ENCODE measurements around the gene UNC5A.

Gene UNC5A

GRCh38 chr5:176833286-176833685 lies 22.9 kb downstream of the UNC5A start:
- no peaks in the 10 kb centered on the region for H3K4me1 ChIP-seq (ENCODE audit: control insufficient read depth, insufficient read depth, low read length)
- H3K9ac ChIP-seq (ENCODE audit: low read length): no peak overlapping the region
- H3K4me3 ChIP-seq (ENCODE audit: low read length): no peak overlapping the region
- H3K27ac ChIP-seq (ENCODE audit: low read depth, low read length): no peak overlapping the region
- no peaks in the 10 kb centered on the region for H3K27me3 ChIP-seq (ENCODE audit: control insufficient read depth, insufficient read depth, low read length)
- H3K36me3 ChIP-seq (ENCODE audit: control insufficient read depth, insufficient read depth, low read length): no peaks in the 10 kb centered on the region

GRCh38 chr5:176835918-176836317 lies 25.6 kb downstream of the UNC5A start:
- H3K27ac ChIP-seq (ENCODE audit: low read depth, low read length): no peak overlapping the region

GRCh38 chr5:176836811-176837706 lies 26.7 kb downstream of the UNC5A start:
- no peak overlapping the region for H3K4me3 ChIP-seq (ENCODE audit: low read length)
- H3K4me1 ChIP-seq (ENCODE audit: control insufficient read depth, insufficient read depth, low read length): no peaks in the 10 kb centered on the region
- H3K27ac ChIP-seq (ENCODE audit: low read depth, low read length): no peak overlapping the region
- H3K36me3 ChIP-seq (ENCODE audit: control insufficient read depth, insufficient read depth, low read length): no peaks in the 10 kb centered on the region
- H3K9ac ChIP-seq (ENCODE audit: low read length): no peak overlapping the region
- no peaks in the 10 kb centered on the region for H3K27me3 ChIP-seq (ENCODE audit: control insufficient read depth, insufficient read depth, low read length)

More at GRCh38 chr5:176835918-176836317, 25.6 kb downstream of the UNC5A start:
- Histone ChIP-seq H3K4me3 (ENCODE audit: low read length) (no peak overlapping the region), H3K4me1 (ENCODE audit: control insufficient read depth, insufficient read depth, low read length) (no peaks in the 10 kb centered on the region), H3K36me3 (ENCODE audit: control insufficient read depth, insufficient read depth, low read length) (no peaks in the 10 kb centered on the region), H3K9ac (ENCODE audit: low read length) (no peak overlapping the region), H3K27me3 (ENCODE audit: control insufficient read depth, insufficient read depth, low read length) (no peaks in the 10 kb centered on the region)

- H3K9ac ChIP-seq (ENCODE audit: low read length): no peak overlapping the region
- H3K36me3 ChIP-seq (ENCODE audit: control insufficient read depth, insufficient read depth, low read length): no peaks in the 10 kb centered on the region
- no peak overlapping the region for H3K4me3 ChIP-seq (ENCODE audit: low read length)
- H3K27ac ChIP-seq (ENCODE audit: low read depth, low read length): no peak overlapping the region
- H3K4me1 ChIP-seq (ENCODE audit: control insufficient read depth, insufficient read depth, low read length): no peaks in the 10 kb centered on the region
- no peaks in the 10 kb centered on the region for H3K27me3 ChIP-seq (ENCODE audit: control insufficient read depth, insufficient read depth, low read length)
Measured at GRCh38 chr5:176837707-176838115, 27.4 kb downstream of the UNC5A start.

- H3K4me1 ChIP-seq (ENCODE audit: control insufficient read depth, insufficient read depth, low read length): no peaks in the 10 kb centered on the region
- no peak overlapping the region for H3K4me3 ChIP-seq (ENCODE audit: low read length)
- H3K36me3 ChIP-seq (ENCODE audit: control insufficient read depth, insufficient read depth, low read length): no peaks in the 10 kb centered on the region
- no peak overlapping the region for H3K27ac ChIP-seq (ENCODE audit: low read depth, low read length)
- H3K9ac ChIP-seq (ENCODE audit: low read length): no peak overlapping the region
- H3K27me3 ChIP-seq (ENCODE audit: control insufficient read depth, insufficient read depth, low read length): no peaks in the 10 kb centered on the region
Measured at GRCh38 chr5:176843673-176844072, 33.3 kb downstream of the UNC5A start.

- Histone ChIP-seq H3K4me1 (ENCODE audit: control insufficient read depth, insufficient read depth, low read length) (no peaks in the 10 kb centered on the region), H3K27ac (ENCODE audit: low read depth, low read length) (no peak overlapping the region), H3K27me3 (ENCODE audit: control insufficient read depth, insufficient read depth, low read length) (peaks cover 3% of the 10 kb centered on the region), H3K4me3 (ENCODE audit: low read length) (no peak overlapping the region), H3K9ac (ENCODE audit: low read length) (no peak overlapping the region), H3K36me3 (ENCODE audit: control insufficient read depth, insufficient read depth, low read length) (no peaks in the 10 kb centered on the region)
Measured at GRCh38 chr5:176844281-176844680, 33.9 kb downstream of the UNC5A start.

GRCh38 chr5:176844706-176845391 lies 34.5 kb downstream of the UNC5A start:
- Histone ChIP-seq H3K9ac (ENCODE audit: low read length) (no peak overlapping the region), H3K27me3 (ENCODE audit: control insufficient read depth, insufficient read depth, low read length) (peaks cover 3% of the 10 kb centered on the region), H3K4me3 (ENCODE audit: low read length) (no peak overlapping the region), H3K4me1 (ENCODE audit: control insufficient read depth, insufficient read depth, low read length) (no peaks in the 10 kb centered on the region), H3K36me3 (ENCODE audit: control insufficient read depth, insufficient read depth, low read length) (no peaks in the 10 kb centered on the region), H3K27ac (ENCODE audit: low read depth, low read length) (no peak overlapping the region)

GRCh38 chr5:176845392-176845713 lies 35.0 kb downstream of the UNC5A start:
- Histone ChIP-seq H3K27ac (ENCODE audit: low read depth, low read length) (no peak overlapping the region), H3K27me3 (ENCODE audit: control insufficient read depth, insufficient read depth, low read length) (peaks cover 3% of the 10 kb centered on the region), H3K36me3 (ENCODE audit: control insufficient read depth, insufficient read depth, low read length) (no peaks in the 10 kb centered on the region), H3K9ac (ENCODE audit: low read length) (no peak overlapping the region), H3K4me3 (ENCODE audit: low read length) (no peak overlapping the region), H3K4me1 (ENCODE audit: control insufficient read depth, insufficient read depth, low read length) (no peaks in the 10 kb centered on the region)

GRCh38 chr5:176846335-176847140 lies 36.2 kb downstream of the UNC5A start:
- H3K9ac ChIP-seq (ENCODE audit: low read length): no peak overlapping the region
- H3K4me3 ChIP-seq (ENCODE audit: low read length): no peak overlapping the region
- peaks cover 3% of the 10 kb centered on the region for H3K27me3 ChIP-seq (ENCODE audit: control insufficient read depth, insufficient read depth, low read length)
- no peaks in the 10 kb centered on the region for H3K4me1 ChIP-seq (ENCODE audit: control insufficient read depth, insufficient read depth, low read length)
- no peaks in the 10 kb centered on the region for H3K36me3 ChIP-seq (ENCODE audit: control insufficient read depth, insufficient read depth, low read length)
- no peak overlapping the region for H3K27ac ChIP-seq (ENCODE audit: low read depth, low read length)

GRCh38 chr5:176847148-176847547 lies 36.8 kb downstream of the UNC5A start:
- H3K4me3 ChIP-seq (ENCODE audit: low read length): no peak overlapping the region
- H3K27me3 ChIP-seq (ENCODE audit: control insufficient read depth, insufficient read depth, low read length): peaks cover 5% of the 10 kb centered on the region
- H3K4me1 ChIP-seq (ENCODE audit: control insufficient read depth, insufficient read depth, low read length): no peaks in the 10 kb centered on the region
- H3K27ac ChIP-seq (ENCODE audit: low read depth, low read length): no peak overlapping the region
- no peaks in the 10 kb centered on the region for H3K36me3 ChIP-seq (ENCODE audit: control insufficient read depth, insufficient read depth, low read length)
- no peak overlapping the region for H3K9ac ChIP-seq (ENCODE audit: low read length)

GRCh38 chr5:176847726-176848290 lies 37.4 kb downstream of the UNC5A start:
- H3K4me3 ChIP-seq (ENCODE audit: low read length): no peak overlapping the region
- no peak overlapping the region for H3K9ac ChIP-seq (ENCODE audit: low read length)
- no peaks in the 10 kb centered on the region for H3K36me3 ChIP-seq (ENCODE audit: control insufficient read depth, insufficient read depth, low read length)
- H3K27ac ChIP-seq (ENCODE audit: low read depth, low read length): no peak overlapping the region
- H3K27me3 ChIP-seq (ENCODE audit: control insufficient read depth, insufficient read depth, low read length): peaks cover 5% of the 10 kb centered on the region
- no peaks in the 10 kb centered on the region for H3K4me1 ChIP-seq (ENCODE audit: control insufficient read depth, insufficient read depth, low read length)

- Histone ChIP-seq H3K27ac (ENCODE audit: low read depth, low read length) (no peak overlapping the region), H3K4me3 (ENCODE audit: low read length) (no peak overlapping the region), H3K9ac (ENCODE audit: low read length) (no peak overlapping the region), H3K36me3 (ENCODE audit: control insufficient read depth, insufficient read depth, low read length) (no peaks in the 10 kb centered on the region), H3K27me3 (ENCODE audit: control insufficient read depth, insufficient read depth, low read length) (peaks cover 5% of the 10 kb centered on the region), H3K4me1 (ENCODE audit: control insufficient read depth, insufficient read depth, low read length) (no peaks in the 10 kb centered on the region)
Measured at GRCh38 chr5:176848651-176849050, 38.3 kb downstream of the UNC5A start.
